Smooth muscle cell (in vitro differentiated cells): ENCODE results near the gene GPR89A. TPM values are rescaled to one million over a fixed set of nuclear protein-coding genes. Genes with fewer than 3 reads are reported as not detected.

ENCODE experiments used
- DNase-seq: peaks from one replicate; lab custom pipeline; 2025; ENCODE audit not compliant: unreplicated experiment; lab: John Stamatoyannopoulos, UW
- H2AFZ ChIP-seq: fragments of 200-600 bp; sonication (generic); 2 replicates; pipeline ENCODE4 v1.6.0; 2016; ENCODE audit warnings: antibody characterized with exemption, low read depth, mild to moderate bottlenecking
- H3F3A ChIP-seq: fragments of 200-600 bp; sonication (generic); 2 replicates; pipeline ENCODE4 v1.6.0; 2017; ENCODE audit warnings: antibody characterized with exemption, low read depth
- H3K27ac ChIP-seq: fragments of 200-600 bp; sonication (generic); 2 replicates; pipeline ENCODE4 v1.5.1; 2016; ENCODE audit warnings: low read depth, mild to moderate bottlenecking
- H3K27me3 ChIP-seq: fragments of 200-600 bp; sonication (generic); 2 replicates; pipeline ENCODE4 v1.6.1; 2016; ENCODE audit warnings: low read depth, mild to moderate bottlenecking
- H3K36me3 ChIP-seq: fragments of 200-600 bp; sonication (generic); 2 replicates; pipeline ENCODE4 v1.5.1; 2016; ENCODE audit warnings: low read depth
- H3K4me1 ChIP-seq: fragments of 200-600 bp; sonication (generic); 2 replicates; pipeline ENCODE4 v1.5.1; 2016; ENCODE audit warnings: low read depth
- H3K4me2 ChIP-seq: fragments of 200-600 bp; sonication (generic); 2 replicates; pipeline ENCODE4 v1.6.0; 2016; ENCODE audit warnings: mild to moderate bottlenecking
- H3K4me3 ChIP-seq: fragments of 200-600 bp; sonication (generic); 2 replicates; pipeline ENCODE4 v1.5.1; 2016; ENCODE audit warnings: mild to moderate bottlenecking
- H3K79me2 ChIP-seq: fragments of 200-600 bp; sonication (generic); 2 replicates; pipeline ENCODE4 v1.6.0; 2016; ENCODE audit warnings: low read depth, mild to moderate bottlenecking
- H3K9ac ChIP-seq: fragments of 200-600 bp; sonication (generic); 2 replicates; pipeline ENCODE4 v1.6.0; 2016; ENCODE audit warnings: low read depth
- H3K9me3 ChIP-seq: fragments of 200-600 bp; sonication (generic); replicated peaks from 2 replicates; pipeline ENCODE4 v1.5.1; 2016; ENCODE audit warnings: low read depth
- H4K20me1 ChIP-seq: fragments of 200-600 bp; sonication (generic); 2 replicates; pipeline ENCODE4 v1.6.0; 2016; ENCODE audit warnings: low read depth
- WGBS: methylation state at CpG from one replicate; pipeline ENCODE4 v1.1.7; 2016; ENCODE audit warnings: low lambda C conversion rate; 5-methylcytosine and 5-hydroxymethylcytosine counted together
- polyA plus RNA-seq: library from polyadenylated mRNA; unstranded; fragments of >200 nt; fragmentation: Nextera tagmentation; extraction: Ambion mirVana; gene quantifications from 2 replicates; pipeline ENCODE4 v1.2.1, GENCODE V29; 2016
- total RNA-seq: library from RNA; depleted of rRNA; stranded (reverse); fragments of >200 nt; gene quantifications from 2 replicates; pipeline ENCODE4 v1.2.3, GENCODE V29; 2014
- TF ChIP-seq, protein P1 (sequence below): fragments of 200-600 bp; sonication (generic); IDR thresholded peaks from 2 replicates; pipeline ENCODE4 v1.5.1; 2017; ENCODE audit warnings: borderline replicate concordance, mild to moderate bottlenecking, antibody characterized with exemption; ENCODE audit not compliant: insufficient read depth, poor library complexity, severe bottlenecking

The GPR89A gene
- total and polyA plus RNA-seq, 2 experiments from 2014 or later = 18.4 to 41.0 TPM

DNA sequence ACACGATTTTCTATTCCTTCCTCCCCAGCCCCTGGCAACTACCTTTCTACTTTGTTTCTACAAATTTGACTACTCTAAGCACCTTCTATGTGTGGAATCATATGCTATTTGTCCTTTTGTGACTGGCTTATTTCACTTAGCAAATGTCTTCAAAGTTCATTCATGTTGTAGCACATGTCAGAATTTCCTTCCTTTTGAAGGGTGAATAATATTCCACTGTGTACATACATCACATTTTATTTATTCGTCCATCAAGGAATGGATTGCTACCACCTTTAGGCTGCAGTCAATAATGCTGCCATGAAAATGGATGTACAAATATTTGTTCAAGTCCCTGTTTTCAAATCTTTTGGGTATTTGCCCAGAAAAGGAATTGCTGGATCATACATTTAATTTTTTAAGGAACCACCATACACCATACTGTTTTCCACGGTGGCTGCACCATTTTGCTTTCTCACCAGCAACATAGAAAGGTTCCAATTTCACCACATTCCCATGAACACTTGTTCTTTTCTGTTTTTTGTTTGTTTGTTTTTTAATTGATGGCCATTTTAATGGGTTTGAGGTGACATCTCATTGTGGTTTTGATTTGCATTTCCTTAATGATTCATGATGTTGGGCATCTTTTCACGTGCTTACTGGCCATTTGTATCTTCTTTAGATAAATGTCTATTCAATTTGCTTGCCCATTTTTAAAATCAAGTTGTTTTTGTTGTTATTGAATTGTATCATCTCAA, 102.7 kb downstream of the GPR89A start:
- no peak for DNase-seq
- H2AFZ ChIP-seq = no peak overlapping the region
- H3F3A ChIP-seq = no peaks in the 10 kb centered on the region
- no peak overlapping the region for H3K9ac ChIP-seq
- TF ChIP-seq, protein P1, sequence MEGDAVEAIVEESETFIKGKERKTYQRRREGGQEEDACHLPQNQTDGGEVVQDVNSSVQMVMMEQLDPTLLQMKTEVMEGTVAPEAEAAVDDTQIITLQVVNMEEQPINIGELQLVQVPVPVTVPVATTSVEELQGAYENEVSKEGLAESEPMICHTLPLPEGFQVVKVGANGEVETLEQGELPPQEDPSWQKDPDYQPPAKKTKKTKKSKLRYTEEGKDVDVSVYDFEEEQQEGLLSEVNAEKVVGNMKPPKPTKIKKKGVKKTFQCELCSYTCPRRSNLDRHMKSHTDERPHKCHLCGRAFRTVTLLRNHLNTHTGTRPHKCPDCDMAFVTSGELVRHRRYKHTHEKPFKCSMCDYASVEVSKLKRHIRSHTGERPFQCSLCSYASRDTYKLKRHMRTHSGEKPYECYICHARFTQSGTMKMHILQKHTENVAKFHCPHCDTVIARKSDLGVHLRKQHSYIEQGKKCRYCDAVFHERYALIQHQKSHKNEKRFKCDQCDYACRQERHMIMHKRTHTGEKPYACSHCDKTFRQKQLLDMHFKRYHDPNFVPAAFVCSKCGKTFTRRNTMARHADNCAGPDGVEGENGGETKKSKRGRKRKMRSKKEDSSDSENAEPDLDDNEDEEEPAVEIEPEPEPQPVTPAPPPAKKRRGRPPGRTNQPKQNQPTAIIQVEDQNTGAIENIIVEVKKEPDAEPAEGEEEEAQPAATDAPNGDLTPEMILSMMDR = no peak
- H3K4me1 ChIP-seq = peaks cover 9% of the 10 kb centered on the region
- H4K20me1 ChIP-seq = no peaks in the 10 kb centered on the region
- no peaks in the 10 kb centered on the region for H3K79me2 ChIP-seq
- 84% methylated on average over 4 of the region's 4 CpGs for WGBS
- no peak overlapping the region for H3K4me2 ChIP-seq
- no peak overlapping the region for H3K27ac ChIP-seq
- no peaks in the 10 kb centered on the region for H3K27me3 ChIP-seq
- no peaks in the 10 kb centered on the region for H3K36me3 ChIP-seq
- H3K4me3 ChIP-seq = no peak overlapping the region
- no peaks in the 10 kb centered on the region for H3K9me3 ChIP-seq

- no peak overlapping the region for H2AFZ ChIP-seq
- no peaks in the 10 kb centered on the region for H3F3A ChIP-seq
- no peaks in the 10 kb centered on the region for H3K9me3 ChIP-seq
- DNase-seq = no peak
- TF ChIP-seq, protein P1 = no peak
- peaks cover 11% of the 10 kb centered on the region for H3K4me1 ChIP-seq
- H3K4me2 ChIP-seq = no peak overlapping the region
- no peak overlapping the region for H3K9ac ChIP-seq
- no peaks in the 10 kb centered on the region for H3K79me2 ChIP-seq
- H3K27ac ChIP-seq = no peak overlapping the region
- H3K27me3 ChIP-seq = no peaks in the 10 kb centered on the region
- H3K36me3 ChIP-seq = no peaks in the 10 kb centered on the region
- WGBS = 68% methylated on average over 3 of the region's 3 CpGs
- H3K4me3 ChIP-seq = no peak overlapping the region
- H4K20me1 ChIP-seq = no peaks in the 10 kb centered on the region
Measured at GRCh38 chr1:145711213-145711651, 103.4 kb downstream of the GPR89A start.

GRCh38 chr1:145714524-145715111, 106.8 kb downstream of the GPR89A start:
- H3K4me2 ChIP-seq = no peak overlapping the region
- H3K9me3 ChIP-seq = no peaks in the 10 kb centered on the region
- H2AFZ ChIP-seq = no peak overlapping the region
- H3K4me1 ChIP-seq = peaks cover 6% of the 10 kb centered on the region
- H3K79me2 ChIP-seq = no peaks in the 10 kb centered on the region
- no peak overlapping the region for H3K4me3 ChIP-seq
- H3K9ac ChIP-seq = no peak overlapping the region
- TF ChIP-seq, protein P1 = no peak
- WGBS = 85% methylated on average over 6 of the region's 6 CpGs
- H4K20me1 ChIP-seq = no peaks in the 10 kb centered on the region
- no peaks in the 10 kb centered on the region for H3K36me3 ChIP-seq
- no peaks in the 10 kb centered on the region for H3F3A ChIP-seq
- H3K27me3 ChIP-seq = no peaks in the 10 kb centered on the region
- no peak for DNase-seq
- H3K27ac ChIP-seq = no peak overlapping the region
